Frontal cortex (tissue), 4 donors: Measurements from ENCODE around the gene RERG. TPM values are rescaled to one million over a fixed set of nuclear protein-coding genes. Genes with fewer than 3 reads are reported as not detected.

Source experiments
- DNase-seq, 2 donors: peaks; one replicate each; pipeline ENCODE4 v3.0.0; 2012; ENCODE audit warnings: low spot score in 2 of 2
- FAIRE-seq: peaks from 2 replicates; lab custom pipeline; 2012; peaks lifted over from hg19 to GRCh38; lab: Jason Lieb, UNC
- total RNA-seq: library from RNA; depleted of rRNA; stranded (reverse); fragments of >200 nt; gene quantifications from one replicate; pipeline ENCODE4 v1.2.3, GENCODE V29; 2014
- donor health status: control.
- donor health status: control.
- donor health status: control.

The RERG gene
- total RNA-seq, 1 donor from 2014 or later: 1.6 TPM

DNA sequence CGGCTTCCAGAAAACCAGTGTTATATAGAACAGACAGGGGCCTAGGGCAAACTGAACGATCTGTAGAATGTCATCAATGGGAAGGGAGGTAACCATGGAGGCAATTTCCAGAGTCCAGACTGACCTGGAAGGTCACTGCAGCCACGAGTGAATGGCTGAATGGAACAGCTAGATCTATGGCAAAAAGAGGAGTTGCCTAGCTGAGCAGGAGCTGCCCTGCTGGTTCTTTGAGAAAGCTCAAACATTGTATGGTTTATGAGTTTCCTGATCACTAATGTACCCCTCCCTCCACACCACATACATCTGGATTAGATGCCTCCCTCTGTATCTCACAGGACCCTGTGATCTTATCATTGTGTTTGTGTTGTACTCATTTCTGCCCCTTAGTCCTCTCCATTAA lies 1.0 kb upstream of the RERG start:
- DNase-seq (no peak), FAIRE-seq (no peak)

DNA sequence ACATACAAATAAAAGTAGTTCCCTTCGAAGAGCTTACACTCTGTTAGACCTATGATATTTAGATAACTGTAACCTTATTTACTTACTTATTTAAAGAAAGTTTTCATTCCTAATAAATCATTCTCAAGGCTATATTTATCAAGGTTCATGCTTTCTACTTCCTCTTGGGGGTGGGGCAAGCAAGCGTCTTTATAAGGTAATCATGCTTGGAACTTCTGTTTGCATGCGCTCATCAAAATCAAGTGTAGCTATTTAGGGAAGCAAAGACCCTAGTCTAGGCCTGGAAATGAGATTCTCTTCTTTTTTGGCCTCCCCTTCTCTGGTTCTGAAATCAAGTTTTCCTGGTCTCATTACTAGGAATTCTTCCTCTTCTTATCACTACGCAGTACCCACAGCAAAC lies 766 bp downstream of the RERG start:
- no peak for FAIRE-seq
- no peak for DNase-seq

DNA sequence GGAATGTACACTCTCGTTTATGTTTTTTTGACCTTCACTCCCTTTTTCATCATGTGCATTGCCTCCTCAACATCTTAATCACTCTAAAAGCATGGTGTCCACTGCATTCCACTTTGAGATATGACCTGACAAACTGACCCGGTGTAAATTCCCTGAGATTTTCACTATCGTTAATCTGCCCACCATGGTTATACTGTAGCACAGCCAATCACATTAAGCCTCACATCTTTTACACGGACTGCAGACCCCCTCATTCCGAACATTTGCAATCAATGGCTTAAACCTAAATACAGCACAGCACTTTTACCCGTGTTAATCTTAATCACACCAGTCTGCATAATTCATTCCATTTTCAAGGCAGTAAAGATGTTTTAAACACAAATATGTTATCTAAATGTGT lies 2.4 kb downstream of the RERG start:
- DNase-seq: no peak
- FAIRE-seq: no peak

DNA sequence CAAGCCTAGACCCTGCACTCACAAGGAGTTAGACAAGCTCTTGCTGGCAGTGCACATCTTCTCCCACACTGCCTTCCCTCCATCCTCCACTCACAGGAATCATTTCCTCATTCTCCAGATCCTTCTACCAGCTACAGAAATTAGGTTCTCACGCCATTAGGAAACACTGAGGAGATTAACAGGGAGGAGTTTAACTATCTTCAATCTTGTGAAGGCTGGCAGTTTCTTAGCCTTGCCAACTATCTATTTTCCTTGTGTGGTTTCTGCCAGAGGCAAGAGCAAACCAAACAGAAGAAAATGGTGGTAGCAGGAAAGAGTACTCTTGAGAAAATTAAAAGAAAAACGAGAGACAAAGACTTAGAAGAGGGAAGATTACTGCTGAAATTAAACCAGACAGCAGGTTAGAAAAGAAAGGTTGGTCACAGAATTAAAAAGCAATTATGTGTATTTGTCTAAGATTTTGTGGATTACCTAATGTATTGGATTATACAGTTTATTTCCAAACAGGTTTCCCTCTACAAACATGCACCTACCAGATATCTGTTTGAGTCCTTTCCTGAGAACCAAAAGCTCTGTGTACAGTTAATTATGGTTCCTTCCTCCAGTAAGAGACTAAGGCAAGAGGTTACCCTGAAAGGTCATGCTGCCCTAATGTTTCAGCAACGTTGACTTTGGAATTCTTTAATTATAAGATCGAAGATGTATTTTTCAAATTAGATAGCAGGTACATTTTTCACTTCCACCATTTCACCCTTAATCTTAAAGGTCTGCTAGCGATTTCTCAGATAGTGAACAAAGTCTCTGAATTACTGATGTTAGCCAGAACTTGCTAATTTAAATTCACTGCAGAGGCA lies 5.0 kb downstream of the RERG start:
- FAIRE-seq (no peak), DNase-seq (no peak)

DNA sequence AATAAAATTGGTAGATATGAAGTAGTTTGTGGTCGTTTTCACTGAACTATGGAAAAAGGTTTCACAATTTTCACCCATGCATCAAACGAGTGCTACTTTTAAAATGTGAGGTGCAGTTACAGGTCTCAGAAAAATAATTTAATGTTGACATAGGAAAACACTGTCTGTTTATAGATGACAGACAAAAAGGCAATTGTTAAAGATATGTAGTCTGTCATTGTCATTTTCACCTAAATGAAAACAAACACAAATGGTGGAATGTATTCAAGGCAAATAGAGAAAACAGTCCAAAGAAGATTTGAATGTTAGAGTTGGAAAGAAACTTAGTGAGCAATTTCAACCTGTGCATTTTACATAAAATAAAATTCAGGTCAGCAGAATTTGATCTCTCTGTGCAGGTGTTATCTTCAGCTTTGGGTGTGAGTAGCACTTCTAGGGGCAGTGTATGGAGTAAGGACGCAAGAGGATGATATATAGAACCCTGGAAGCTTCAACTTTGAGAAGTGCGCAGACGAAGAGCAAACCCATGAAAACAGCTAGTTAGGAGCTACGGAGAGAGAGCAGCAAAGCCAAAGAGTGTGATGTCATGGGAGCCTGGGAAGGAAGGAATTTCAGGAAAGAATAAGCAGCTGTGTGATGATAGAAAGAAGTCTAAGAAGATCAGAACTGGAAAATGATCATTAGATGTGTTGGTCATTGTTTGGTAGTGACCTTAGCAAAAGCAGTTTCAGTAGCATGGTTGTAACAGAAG lies 6.2 kb downstream of the RERG start:
- FAIRE-seq: no peak
- DNase-seq: no peak

DNA sequence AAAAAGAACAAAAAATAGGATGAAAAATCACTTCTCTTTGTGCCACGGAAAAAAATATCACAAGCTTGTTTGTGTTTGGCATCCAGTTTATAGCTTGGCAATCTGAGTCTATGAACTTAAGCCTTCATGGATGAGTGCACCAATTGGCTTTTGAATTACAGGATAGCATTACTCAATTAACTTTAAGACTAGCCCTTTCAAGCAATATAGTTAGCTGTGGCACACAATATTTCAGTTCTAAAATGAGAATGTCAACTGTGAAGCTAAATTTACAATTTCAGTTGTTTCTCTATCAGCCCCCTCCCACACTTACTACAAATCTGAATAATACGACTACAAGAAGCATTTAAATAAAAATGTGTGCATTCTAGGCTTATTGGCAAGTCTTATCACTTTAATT lies 8.3 kb downstream of the RERG start:
- FAIRE-seq (no peak), DNase-seq (no peak)

DNA sequence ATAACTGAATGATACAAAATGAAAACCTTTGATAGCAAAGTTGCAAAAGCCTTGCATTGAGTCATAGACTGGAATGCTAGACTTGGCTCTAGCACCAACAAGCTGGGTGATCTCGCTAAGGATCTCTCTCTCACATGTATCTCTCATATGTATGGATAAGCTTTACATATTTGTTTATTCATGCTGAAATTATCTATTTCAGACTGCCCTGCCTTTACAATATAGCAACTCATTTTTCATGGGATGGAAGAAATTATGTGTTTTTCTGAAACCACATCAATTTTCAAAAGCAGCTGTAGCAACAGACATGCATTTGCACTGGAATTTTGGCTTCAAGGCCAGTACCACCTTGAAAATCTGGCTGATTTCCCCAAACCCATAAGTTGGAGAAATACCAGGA lies 11.4 kb downstream of the RERG start:
- FAIRE-seq: no peak
- no peak for DNase-seq

DNA sequence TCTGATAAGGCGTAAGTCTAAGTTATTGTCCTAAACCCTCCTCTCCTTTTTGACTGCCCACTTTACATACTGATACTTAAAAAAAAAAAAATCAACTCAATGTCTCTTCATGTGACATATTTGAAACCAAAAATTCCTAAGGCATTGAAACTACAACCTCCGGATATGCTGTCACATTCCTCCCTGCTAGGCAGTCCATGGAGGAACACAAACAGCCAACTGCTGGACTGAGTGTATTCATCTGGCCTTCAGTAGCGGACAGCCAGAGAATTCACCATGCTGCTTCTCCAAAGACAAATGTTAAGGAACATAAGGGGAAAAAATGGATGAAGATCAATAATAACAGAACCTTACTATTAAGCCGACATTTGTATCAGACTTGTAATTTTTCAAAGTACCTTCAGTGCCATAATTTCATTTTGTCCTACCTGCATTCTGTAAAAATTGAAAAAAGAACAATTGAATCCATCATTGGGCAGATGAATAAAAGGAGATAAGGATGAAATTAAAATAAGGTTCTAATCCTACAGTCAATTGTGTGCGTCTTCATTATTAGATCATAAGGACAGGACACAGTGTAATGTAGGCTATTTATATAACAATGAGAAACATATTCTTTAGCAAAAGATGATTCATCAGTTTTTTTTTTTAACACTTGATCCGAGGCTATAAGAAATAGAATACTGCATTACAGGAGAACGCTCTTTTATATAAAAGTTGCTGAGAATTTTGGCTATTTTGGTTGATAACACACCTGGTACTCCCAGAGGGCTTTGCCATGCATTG lies 12.2 kb downstream of the RERG start:
- FAIRE-seq (no peak), DNase-seq (no peak)

DNA sequence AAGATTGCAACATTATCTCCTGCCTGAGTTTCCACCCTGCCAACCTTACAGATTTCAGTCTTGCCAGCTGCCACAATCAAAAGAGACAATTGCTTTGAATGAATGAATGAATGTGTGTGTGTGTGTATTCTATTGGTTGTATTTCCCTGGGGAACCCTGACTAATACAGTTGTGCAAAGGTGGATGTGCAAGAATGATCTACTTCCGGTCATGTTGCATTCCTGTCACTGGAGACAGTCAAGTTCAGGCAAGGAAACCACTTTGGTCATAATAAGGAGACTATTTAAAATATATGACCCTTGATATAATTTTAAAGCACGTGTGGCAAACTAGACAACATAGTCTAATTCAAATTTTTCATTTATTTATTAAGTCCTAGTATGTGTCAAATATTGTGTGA lies 13.1 kb downstream of the RERG start:
- DNase-seq: no peak
- no peak for FAIRE-seq

DNA sequence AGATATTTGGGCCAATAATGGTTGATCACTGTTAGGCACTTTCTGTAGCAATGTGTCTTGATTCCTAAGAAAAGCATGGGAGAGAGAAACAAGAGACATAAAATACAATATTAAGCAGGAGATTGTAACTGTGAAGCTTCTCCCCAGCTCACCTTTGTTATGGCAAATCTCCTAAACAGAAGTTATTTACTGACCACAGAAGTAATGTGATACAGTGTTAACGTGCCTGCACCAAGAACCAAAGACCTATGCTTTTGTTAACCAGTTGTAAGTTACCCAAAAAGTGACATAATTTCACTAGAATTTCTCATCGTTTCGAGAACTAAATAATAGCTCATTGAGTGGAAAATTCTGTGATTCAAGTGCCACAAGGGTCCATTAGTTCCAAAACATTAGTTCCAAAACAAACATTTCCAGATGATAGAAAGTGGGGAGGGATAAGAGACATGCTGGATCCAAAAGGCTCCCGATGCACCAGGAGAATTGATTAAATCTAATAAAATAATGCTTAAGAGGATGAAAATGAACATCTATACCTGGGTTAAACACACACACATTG lies 14.3 kb downstream of the RERG start:
- DNase-seq (no peak), FAIRE-seq (no peak)

DNA sequence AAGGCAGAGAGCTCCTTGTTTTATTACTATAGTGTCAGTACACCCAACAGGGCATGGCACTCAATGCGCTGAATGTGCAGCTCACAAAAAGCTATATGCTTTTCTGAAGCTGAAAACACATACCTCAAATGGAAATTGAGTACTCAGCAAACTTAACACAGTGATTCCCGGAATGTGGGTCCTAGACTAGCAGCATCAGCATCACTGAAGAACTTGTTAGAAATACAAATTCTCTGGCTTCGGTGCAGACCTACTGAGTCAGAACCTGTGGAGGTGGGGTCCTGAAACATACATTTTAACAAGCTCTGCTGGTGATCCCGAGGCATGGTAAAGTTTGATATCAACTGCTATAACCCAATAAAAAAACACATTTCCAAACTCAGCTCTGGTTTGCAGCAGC lies 14.9 kb downstream of the RERG start:
- DNase-seq (no peak), FAIRE-seq (no peak)

DNA sequence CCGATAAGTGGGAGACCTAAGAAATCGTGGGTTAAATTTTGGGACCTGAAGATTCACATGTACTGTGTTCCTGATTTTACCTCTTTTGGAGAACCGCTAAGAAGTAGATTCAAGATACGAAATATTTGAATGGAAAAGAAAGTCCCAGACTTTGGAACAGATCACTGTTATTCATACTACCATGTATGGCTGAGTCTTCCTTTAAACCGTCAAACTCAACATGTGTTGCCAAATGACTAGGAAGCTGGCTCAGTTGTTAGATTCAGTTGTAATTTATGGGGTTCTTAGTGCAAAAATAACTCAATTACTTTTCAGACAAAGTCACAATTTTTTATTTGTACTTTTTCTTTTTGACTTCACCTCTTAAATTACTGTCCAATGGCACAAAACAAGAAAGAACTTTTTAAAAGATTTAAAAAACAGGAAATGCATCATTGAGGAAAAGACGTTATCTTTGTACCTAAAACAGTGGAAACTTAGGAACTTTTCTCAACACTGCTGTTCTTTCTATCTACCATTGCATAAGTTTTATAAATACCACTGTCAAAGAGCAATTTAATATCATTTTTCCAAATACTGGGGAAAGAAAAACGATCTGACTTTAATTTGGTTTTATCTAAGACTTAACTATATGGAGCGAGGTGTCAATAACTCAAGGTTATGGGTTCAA lies 15.7 kb downstream of the RERG start:
- FAIRE-seq: no peak
- DNase-seq: no peak

DNA sequence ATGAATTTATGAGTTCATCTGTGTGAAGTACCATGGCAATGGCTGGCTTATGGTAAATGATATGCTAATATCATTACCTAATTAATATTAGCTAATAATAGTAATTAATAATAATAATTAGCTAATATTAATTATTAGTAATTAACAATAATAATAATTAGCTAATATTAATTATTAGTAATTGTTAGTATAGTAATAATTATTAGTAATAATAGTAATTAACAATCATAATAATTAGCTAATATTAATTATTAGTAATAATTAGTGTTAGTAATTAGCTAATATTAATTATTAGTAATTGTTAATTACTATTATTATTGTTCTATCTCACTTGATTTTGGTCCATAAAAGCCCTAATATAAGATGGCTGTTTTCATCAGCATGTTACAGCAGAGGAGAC lies 19.8 kb downstream of the RERG start:
- DNase-seq (no peak), FAIRE-seq (peak; percentile 97)

DNA sequence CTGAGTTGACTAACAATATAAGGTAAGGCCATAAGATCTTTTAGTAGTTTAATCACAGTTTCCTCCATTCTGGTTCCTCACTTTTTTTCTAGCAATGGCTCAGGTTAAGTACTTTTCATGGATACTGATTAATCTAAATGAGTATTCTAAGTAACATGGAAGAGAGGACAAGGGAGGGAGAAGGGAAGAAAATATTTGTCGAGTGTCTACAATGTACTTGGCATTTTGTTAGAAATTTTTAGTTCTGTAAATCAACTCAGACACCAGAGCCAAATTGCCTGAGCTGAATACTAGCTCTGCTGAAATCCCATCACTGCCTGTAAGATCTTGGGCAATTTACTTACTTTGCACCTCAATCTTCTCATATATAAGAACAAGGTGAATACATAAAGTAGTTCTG lies 20.2 kb downstream of the RERG start:
- DNase-seq (no peak), FAIRE-seq (no peak)

DNA sequence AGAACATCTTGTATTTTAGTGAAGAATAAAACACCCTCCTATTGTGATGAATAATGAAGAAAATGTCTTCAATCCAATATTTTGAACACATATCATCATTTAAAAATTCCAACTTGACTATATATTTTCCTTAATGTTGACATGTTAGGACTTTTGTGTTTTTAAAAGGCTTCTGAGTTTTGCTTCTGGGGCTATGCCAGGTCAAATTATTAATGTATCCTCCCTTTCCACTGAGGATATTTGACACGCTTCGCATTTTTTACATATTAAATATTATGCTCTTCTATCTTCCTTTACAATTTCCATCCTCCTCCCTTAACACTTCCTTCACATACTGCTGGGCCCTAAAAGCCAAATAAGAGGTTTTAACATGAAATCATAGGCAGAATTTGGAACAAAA lies 20.6 kb downstream of the RERG start:
- DNase-seq: no peak
- FAIRE-seq: no peak

DNA sequence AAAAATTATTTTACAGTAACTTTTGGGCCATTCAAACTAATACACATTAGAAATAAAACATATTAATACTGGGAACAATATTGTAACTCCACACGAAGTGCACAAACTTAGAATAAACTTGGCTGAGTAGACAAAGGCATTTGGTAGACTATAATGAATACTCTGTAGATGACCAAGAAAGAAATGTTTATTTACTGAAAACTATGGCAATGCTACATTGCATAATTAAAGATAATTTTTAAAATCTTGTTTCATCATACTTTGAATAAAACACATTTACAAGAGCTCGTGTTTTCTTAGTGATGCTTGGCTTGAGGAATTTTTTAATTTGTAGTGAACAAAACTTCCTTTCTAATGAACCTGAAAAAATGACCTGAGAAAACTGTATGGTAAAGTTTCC lies 21.3 kb downstream of the RERG start:
- FAIRE-seq (no peak), DNase-seq (no peak)

DNA sequence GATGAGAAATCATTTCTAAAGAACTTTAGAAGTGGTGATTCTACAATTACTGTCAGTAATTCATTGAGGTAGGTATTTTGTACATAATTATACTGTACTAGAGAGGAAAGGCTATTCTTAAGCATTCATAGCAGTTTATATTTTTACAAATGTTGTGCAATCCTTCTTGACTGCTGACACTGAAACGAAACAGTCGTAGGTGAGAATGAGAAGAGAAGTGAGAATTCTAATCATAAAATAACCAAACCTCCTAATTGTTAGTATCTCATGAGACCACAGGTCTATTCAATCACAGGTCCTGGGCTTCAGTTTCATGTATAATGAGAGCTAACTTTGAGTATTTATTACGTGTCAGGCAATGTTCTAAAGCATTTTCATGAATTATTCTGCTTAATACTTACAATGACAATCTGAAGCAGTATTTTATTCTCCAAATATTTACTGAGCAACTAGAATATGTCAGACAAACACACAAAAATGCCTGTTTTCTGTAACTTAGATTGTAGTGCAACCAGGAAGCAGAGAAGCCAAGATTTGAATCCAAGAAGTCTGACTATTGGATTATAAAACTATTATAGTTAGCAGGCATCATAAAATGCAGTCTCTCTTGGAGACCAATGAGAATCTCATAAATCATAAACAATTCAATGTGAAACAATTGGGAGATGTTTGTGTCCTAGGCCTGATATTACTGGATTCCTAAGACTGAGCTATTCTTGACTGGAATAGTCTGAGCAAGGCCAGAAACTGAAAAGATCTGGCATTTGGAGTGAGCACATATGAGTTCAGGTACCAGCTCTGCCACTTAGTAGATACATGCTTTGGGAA lies 24.3 kb downstream of the RERG start:
- FAIRE-seq (no peak), DNase-seq (no peak)

DNA sequence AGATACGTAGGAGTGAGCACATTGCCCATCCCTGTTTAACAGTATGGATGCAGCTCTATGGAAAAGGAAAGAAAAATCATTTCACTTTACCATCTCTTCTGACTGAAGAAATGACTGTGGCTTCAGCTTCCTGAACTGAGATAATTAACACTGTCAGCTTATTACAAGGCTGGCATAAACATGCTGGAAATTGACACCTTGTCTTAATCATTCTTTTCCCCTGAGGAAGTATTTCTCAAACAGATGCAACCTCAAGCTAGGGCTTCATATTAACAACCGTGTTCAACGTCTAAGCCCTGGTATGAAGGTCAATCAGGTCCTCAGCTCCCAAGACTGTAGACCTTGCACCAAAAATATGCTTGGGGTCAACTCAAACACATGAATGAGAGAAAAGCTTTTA lies 25.0 kb downstream of the RERG start:
- DNase-seq (no peak), FAIRE-seq (no peak)
